Gastroesophageal sphincter (tissue), 4 donors: ENCODE results near the gene EPM2A. TPM values are rescaled to one million over a fixed set of nuclear protein-coding genes. Genes with fewer than 3 reads are reported as not detected.

ENCODE experiments used
- ATAC-seq: fragments of 150-250 bp; one replicate; pipeline ENCODE4 v1.9.1; 2016; ENCODE audit warnings: mild to moderate bottlenecking, moderate library complexity
- H3K27ac ChIP-seq, 4 donors: fragments of 200-600 bp; sonication (generic) in 3 of 4; 1 replicate in 3 of 4; 2 replicates in 1 of 4; pipeline ENCODE4 v1.5.1; 2016 to 2019
- H3K27me3 ChIP-seq: fragments of 200-600 bp; sonication (generic); one replicate; pipeline ENCODE4 v1.5.1; 2019
- H3K36me3 ChIP-seq, 2 donors: fragments of 200-600 bp; sonication (generic); one replicate each; pipeline ENCODE4 v1.5.1; 2019; ENCODE audit warnings: control low read depth in 1 of 2
- H3K4me1 ChIP-seq, 3 donors: fragments of 200-600 bp; sonication (generic); 1 replicate in 2 of 3; 2 replicates in 1 of 3; pipeline ENCODE4 v1.5.1; 2016 to 2019; ENCODE audit warnings: control low read depth in 2 of 3
- H3K4me3 ChIP-seq, 2 donors: fragments of 200-600 bp; sonication (generic); one replicate each; pipeline ENCODE4 v1.5.1; 2019; ENCODE audit warnings: mild to moderate bottlenecking in 1 of 2, moderate library complexity in 1 of 2
- H3K9me3 ChIP-seq, 3 donors: fragments of 200-600 bp; sonication (generic); one replicate each; pipeline ENCODE4 v1.5.1; 2017 to 2019; ENCODE audit warnings: control low read depth in 2 of 3
- EP300 ChIP-seq: sonication (generic); formaldehyde crosslinking; IDR thresholded peaks from one replicate; pipeline ENCODE4 v1.6.1; 2017; ENCODE audit warnings: antibody characterized with exemption, mild to moderate bottlenecking
- POLR2A ChIP-seq, 2 donors: fragments of 450-650 bp; IDR thresholded peaks; one replicate each; pipeline ENCODE4 v1.6.1; 2017; ENCODE audit warnings: antibody characterized with exemption in 2 of 2, mild to moderate bottlenecking in 2 of 2, moderate library complexity in 1 of 2
- POLR2AphosphoS5 ChIP-seq: sonication (generic); formaldehyde crosslinking; IDR thresholded peaks from one replicate; pipeline ENCODE4 v1.6.1; 2017; ENCODE audit warnings: antibody characterized with exemption
- WGBS, 2 donors: methylation state at CpG; one replicate each; pipeline ENCODE4 v1.1.5; 2018; ENCODE audit warnings: low coverage in 1 of 2; 5-methylcytosine and 5-hydroxymethylcytosine counted together
- total RNA-seq, 4 donors: library from RNA; depleted of rRNA; stranded (reverse); fragments of >200 nt; gene quantifications; one replicate each; pipeline ENCODE4 v1.1.0, GENCODE V29; 2016
- TF ChIP-seq, protein P1 (sequence below), 4 experiments: fragments of 200-600 bp in 2 of 4; fragments of 450-650 bp in 2 of 4; sonication (generic) in 1 of 4; IDR thresholded peaks; one replicate each; pipeline ENCODE4 v1.5.1; 2017 to 2019; ENCODE audit warnings: antibody characterized with exemption in 4 of 4, mild to moderate bottlenecking in 2 of 4, moderate library complexity in 2 of 4

EPM2A gene
- total RNA-seq, 4 donors from 2014 or later: 53.7 to 83.7 (median 77.1) TPM

- WGBS, 2 donors: 100% methylated on average over 1 of the region's 1 CpG
- no peak for TF ChIP-seq POLR2AphosphoS5
- Histone ChIP-seq H3K9me3 (no peaks in the 10 kb centered on the region), H3K27me3 (no peaks in the 10 kb centered on the region), H3K4me1 (no peaks in the 10 kb centered on the region), H3K36me3 (peaks cover 0 to 3% of the 10 kb centered on the region in 2 donors), H3K4me3 (no peak overlapping the region), H3K27ac (no peak overlapping the region)
- ATAC-seq: no peak
Measured at GRCh38 chr6:145652572-145652971, 82.7 kb downstream of the EPM2A start.

- no peaks in the 10 kb centered on the region for H3K4me1 ChIP-seq
- no peaks in the 10 kb centered on the region for H3K9me3 ChIP-seq
- no peaks in the 10 kb centered on the region for H3K27me3 ChIP-seq
- peaks cover 0 to 3% of the 10 kb centered on the region in 2 donors for H3K36me3 ChIP-seq
- ATAC-seq: no peak
- no peak overlapping the region for H3K4me3 ChIP-seq
- 92 to 96% methylated on average over 2 of the region's 2 CpGs for WGBS, 2 donors
- no peak overlapping the region for H3K27ac ChIP-seq
- TF ChIP-seq, protein P1, sequence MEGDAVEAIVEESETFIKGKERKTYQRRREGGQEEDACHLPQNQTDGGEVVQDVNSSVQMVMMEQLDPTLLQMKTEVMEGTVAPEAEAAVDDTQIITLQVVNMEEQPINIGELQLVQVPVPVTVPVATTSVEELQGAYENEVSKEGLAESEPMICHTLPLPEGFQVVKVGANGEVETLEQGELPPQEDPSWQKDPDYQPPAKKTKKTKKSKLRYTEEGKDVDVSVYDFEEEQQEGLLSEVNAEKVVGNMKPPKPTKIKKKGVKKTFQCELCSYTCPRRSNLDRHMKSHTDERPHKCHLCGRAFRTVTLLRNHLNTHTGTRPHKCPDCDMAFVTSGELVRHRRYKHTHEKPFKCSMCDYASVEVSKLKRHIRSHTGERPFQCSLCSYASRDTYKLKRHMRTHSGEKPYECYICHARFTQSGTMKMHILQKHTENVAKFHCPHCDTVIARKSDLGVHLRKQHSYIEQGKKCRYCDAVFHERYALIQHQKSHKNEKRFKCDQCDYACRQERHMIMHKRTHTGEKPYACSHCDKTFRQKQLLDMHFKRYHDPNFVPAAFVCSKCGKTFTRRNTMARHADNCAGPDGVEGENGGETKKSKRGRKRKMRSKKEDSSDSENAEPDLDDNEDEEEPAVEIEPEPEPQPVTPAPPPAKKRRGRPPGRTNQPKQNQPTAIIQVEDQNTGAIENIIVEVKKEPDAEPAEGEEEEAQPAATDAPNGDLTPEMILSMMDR (IDR thresholded peaks at IDR 0.05): no peak
- TF ChIP-seq EP300 (no peak), POLR2A (IDR thresholded peaks at IDR 0.05) (no peak), POLR2AphosphoS5 (no peak)
Measured at GRCh38 chr6:145651988-145652387, 83.3 kb downstream of the EPM2A start.

DNA sequence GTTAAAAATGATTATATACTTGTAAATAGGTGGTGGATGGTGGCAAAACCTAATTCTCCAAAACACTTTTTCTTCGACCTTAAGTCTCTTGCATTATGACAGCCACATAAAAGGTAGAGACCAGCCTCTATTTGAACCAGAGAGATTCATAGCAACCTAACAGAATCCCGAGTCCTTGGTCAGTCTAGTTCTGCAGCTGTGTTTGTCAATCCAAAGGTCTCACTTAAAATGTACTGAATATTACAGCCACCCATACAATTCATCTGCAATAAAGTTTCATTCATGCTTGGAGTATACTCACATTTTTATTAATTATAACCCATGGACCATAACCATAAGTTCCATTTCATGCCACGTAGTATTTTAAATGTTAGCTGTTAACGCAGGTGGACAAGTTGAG lies 87.2 kb downstream of the EPM2A start:
- WGBS, 2 donors: 88 to 89% methylated on average over 4 of the region's 4 CpGs
- Histone ChIP-seq H3K27me3 (no peaks in the 10 kb centered on the region), H3K36me3 (peaks cover 0 to 2% of the 10 kb centered on the region in 2 donors), H3K27ac (no peak overlapping the region), H3K4me1 (no peaks in the 10 kb centered on the region), H3K4me3 (no peak overlapping the region), H3K9me3 (no peaks in the 10 kb centered on the region)
- ATAC-seq: no peak
- TF ChIP-seq POLR2AphosphoS5: no peak
- TF ChIP-seq, protein P1 (IDR thresholded peaks at IDR 0.05): no peak
- TF ChIP-seq POLR2A (IDR thresholded peaks at IDR 0.05): no peak
- TF ChIP-seq EP300: no peak

DNA sequence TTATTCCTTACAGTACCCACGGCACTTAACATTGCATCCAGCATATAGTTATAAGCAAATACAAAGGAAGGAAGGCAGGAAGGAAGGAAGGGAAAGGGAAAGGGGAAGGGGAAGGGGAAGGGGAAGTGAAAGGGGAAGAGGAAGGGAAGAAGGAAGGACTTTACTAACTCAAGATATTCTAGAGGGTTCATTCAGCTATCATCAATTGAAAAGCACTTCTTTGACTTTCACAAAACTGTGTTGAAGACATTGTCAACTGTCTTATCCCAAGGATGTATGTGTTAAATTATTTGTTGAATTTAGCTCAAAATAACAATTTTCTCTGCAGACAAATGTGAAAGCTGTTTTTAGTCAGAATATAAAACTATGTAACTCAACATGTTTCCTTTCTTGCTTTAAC lies 87.7 kb downstream of the EPM2A start:
- 71 to 100% methylated on average over 1 of the region's 1 CpG for WGBS, 2 donors
- H3K27ac ChIP-seq: no peak overlapping the region
- H3K36me3 ChIP-seq: no peaks in the 10 kb centered on the region
- no peak for TF ChIP-seq POLR2A (IDR thresholded peaks at IDR 0.05)
- no peak for TF ChIP-seq POLR2AphosphoS5
- TF ChIP-seq, protein P1 (IDR thresholded peaks at IDR 0.05): no peak
- TF ChIP-seq EP300: no peak
- H3K4me1 ChIP-seq: no peaks in the 10 kb centered on the region
- no peaks in the 10 kb centered on the region for H3K27me3 ChIP-seq
- no peak for ATAC-seq
- H3K4me3 ChIP-seq: no peak overlapping the region
- no peaks in the 10 kb centered on the region for H3K9me3 ChIP-seq

DNA sequence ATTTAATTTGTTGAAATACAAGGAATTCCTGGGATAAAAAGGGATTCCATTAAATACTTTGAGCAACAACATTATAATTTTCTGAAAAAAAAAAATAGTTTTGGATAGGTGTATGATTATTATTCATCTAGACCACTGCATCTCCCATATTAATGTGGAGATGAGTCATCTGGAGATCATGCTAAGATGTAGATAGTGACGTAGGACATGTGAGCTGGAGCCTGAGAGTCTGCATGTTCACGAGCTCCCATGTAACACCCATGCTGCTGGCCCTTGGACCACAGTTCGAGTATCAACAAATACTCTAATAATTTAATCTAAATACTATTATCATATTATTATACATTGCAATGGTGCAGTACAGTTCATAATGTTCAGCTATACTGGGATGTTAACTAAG lies 91.6 kb downstream of the EPM2A start:
- TF ChIP-seq, protein P1 (IDR thresholded peaks at IDR 0.05): no peak
- TF ChIP-seq EP300: no peak
- no peak for TF ChIP-seq POLR2AphosphoS5
- Histone ChIP-seq H3K9me3 (no peaks in the 10 kb centered on the region), H3K27me3 (no peaks in the 10 kb centered on the region), H3K36me3 (no peaks in the 10 kb centered on the region), H3K4me1 (no peaks in the 10 kb centered on the region), H3K4me3 (no peak overlapping the region), H3K27ac (no peak overlapping the region)
- ATAC-seq: no peak
- 80 to 95% methylated on average over 3 of the region's 3 CpGs for WGBS, 2 donors
